ENCODE data around the gene HAPLN1.

DNA sequence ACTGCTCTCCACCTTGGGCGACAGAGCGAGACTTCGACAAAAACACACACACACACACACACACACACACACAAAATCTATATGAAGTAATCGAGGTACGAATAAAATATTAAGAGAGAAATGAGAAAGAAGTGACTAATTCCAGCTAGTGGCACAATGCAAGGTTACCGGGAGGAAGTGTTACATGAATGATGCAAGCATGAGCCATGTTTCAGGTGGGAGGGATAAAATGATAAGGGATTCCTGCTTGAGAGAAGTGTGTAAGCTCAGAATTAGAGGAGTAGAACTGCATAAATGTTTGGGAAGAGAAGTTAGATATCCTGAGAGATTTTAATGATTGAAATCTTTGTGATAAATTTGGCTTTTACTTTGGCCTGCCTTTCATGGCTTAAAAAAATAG, 18.8 kb downstream of the HAPLN1 start:
- TF ChIP-seq GATA2 (IDR thresholded peaks at IDR 0.05; ENCODE audit: low read depth, low read length) (no peak), GATA3 (IDR thresholded peaks at IDR 0.05; ENCODE audit: low read depth, low read length) (no peak)

Data from SH-SY5Y (cell line).